HG03045 (cell line): ENCODE results near the gene RGS11.
"Not testable (repeated sequence)": the region's sequence is repeated elsewhere in the genome, so short reads cannot be mapped to it uniquely, and the experiment has no call there.

Experiments
- ATAC-seq: cut with Tn5 transposase; IDR thresholded peaks from one replicate; pipeline ENCODE4 v1.9.1; 2021; ENCODE audit warnings: mild to moderate bottlenecking, moderate library complexity; ENCODE audit not compliant: unreplicated experiment

Gene RGS11

DNA sequence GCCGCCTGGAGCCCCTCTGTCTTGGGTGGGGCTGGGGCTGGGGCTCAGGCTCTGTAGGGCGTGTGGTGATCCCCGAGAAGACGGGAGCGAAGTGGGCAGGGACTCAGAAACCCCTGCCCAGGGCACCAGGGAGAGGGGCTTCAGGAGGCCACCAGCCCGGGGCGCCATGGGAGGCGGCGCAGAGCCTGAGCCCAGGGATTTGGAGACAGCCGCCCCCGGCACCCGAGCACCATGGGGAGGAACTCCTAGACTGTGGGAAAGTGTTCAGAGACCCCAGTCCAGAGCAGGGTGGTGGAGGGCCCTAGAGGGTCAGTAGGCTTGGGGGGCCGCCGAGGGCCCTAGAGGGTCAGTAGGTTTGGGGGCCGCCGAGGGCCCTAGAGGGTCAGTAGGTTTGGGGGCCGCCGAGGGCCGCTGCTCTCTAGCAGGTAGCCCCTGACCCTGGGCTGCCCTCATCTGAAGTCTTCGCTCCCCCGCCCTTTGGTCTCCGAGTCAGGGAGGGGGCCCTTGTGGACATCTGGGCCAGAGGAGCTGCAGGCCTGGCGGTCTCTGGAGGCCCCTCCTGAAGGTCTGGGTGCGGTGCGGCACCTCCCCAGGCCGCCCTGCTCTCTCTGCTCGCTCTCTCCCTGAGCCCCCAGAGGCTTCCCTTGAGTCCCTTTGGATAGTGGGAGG is 5.4 kb upstream of the RGS11 start:
- no peak for ATAC-seq

DNA sequence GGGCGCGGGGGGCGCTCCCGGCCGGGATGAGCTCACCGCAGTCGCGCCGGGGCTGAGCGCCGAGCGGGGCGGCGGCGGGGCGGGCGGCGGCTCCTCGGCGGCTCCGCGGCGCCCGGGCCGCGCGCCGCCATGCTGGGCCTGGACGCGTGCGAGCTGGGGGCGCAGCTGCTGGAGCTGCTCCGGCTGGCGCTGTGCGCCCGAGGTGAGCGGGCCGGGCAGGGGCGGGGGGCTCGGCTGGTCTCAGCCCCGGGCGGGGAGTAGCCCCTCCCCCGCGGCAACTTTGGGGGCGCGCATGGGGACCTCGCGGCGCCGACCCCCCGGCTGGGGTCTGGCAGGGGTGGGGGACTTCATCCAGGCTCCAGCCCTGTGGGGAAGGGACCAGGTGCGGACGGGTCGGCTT is 4.8 kb upstream of the RGS11 start, which contains the start of gene ARHGDIG:
Gene ARHGDIG (plus strand): TSS at position 40 of the 400 bp plus-strand sequence. CDS start 90 bp downstream, at position 130.
- ATAC-seq, result no peak

DNA sequence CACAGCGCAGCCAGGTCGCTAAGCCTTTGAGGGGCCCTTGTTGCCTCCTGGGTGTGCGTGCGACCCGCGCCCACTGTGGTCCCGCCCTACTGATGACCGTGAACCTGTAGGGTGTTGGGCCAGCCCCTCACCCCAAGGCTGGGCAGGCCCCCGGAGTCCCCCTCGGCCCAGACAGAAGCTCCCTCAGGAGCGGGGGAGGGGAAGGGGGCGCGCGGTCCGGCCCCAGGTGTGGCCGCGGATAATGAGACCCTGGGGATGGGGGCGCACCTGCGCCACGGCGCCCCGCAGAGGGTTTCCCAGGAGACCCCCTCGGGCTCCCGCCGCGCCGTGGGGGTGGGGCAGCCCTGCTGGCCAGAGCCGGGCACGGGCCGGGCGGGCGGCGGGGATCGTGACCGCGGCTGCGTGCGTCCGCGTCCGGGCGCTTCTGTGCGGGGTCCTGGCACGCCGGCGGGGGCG is 4.3 kb upstream of the RGS11 start:
- ATAC-seq, result no peak

DNA sequence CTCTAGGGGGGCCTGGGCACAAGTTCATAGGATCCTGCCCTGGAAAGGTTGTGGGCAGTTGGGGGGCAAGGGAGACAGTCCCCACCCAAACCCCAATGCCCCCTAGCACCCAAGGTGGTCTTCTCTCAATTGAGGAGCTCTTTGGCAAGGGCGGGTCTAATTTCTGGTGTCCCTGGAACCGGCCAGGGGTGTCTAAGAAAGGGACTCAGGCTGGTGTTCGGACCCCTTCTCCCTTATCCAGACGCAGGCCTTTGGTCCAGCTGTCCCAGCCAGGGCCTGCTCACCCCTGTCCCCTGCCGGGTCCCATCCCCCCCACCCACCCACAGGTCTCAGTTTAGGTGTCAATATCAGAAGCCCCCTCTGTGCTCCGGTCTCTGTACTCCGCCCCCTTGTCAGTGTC is 3.8 kb upstream of the RGS11 start:
- ATAC-seq, result no peak

DNA sequence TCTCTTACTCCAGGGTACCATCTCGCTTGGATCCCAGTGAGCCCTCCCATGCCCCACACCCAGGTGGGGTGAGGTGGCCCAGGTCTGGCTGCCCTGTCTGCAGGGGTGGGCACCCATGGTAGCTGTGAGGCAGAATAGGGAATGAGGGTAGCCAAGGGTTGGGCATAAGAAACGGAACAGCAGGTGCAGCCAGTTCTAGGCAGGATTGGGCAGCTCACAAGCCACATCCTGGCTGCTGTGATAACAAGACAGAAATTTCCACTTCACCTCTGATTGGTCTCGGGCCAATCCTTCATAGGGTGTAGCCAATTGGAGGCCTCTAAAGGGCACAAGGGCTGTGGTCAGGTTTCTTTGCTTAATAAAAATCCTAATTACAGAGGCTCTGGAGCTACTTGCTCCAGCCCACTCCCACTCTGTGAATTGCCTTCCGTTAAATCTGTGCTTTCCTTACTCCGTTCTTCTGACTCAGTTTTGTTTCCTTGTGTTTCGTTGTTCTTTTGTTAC is 3.2 kb upstream of the RGS11 start:
- no peak for ATAC-seq

DNA sequence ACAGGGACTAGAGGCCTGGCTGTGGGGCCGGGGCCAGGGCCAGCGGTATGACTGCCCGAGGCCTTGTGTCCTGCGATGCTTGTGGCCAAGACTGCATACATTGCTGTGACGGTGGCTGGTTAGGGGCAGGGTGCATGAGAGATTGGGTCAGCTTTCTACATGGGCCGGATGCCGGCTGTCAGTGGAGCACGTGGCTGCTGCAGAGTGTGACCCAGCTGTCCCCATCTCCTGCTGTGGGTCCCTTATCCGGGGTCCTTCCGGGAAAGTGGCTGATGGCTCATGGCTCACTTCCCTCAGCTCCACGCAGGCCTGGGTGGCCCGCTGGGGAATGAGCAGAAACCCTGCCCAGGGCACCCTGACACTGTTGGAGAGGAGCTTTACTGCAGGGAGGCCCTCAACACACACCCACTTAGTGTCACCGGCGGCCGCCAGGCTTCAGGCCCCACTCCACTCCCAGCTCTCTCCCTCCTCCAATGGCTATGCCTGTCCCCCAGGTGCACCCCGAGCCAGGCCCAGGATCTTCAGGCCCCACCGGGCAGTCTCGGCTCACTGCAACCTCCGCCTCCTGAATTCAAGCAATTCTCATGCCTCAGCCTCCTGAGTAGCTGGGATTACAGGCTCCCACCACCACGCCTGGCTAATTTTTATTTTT is 808 bp upstream of the RGS11 start:
- no peak for ATAC-seq

DNA sequence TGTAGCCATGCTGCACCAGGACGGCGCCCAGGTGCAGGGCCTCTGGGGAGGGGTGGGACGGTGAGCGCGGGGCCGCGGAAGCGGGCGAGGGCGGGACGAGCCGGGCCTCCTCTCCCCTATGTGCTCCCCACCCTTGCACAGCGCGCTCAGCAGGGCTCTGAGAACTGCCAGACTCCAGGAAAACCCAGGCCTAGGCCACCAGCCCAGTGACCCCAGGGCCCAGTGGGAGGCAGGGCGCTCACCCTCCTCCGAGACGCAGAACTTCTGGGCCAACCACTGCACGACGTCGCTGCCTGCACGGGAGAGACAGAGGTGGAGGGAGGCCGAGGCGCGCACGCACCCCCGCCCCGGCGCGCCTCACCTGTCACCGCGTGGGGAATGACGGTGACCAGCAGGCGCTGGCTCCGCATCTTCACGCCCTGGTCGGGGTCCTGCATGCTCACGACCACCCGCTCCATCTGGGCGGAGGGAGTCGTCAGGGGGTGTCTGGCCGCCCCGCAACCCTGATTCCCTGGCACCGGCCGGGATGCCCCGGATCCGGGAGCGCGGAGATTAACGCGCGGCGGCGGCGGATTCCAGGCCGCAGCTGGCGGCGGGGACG is 603 bp downstream of the RGS11 start:
- no peak for ATAC-seq

DNA sequence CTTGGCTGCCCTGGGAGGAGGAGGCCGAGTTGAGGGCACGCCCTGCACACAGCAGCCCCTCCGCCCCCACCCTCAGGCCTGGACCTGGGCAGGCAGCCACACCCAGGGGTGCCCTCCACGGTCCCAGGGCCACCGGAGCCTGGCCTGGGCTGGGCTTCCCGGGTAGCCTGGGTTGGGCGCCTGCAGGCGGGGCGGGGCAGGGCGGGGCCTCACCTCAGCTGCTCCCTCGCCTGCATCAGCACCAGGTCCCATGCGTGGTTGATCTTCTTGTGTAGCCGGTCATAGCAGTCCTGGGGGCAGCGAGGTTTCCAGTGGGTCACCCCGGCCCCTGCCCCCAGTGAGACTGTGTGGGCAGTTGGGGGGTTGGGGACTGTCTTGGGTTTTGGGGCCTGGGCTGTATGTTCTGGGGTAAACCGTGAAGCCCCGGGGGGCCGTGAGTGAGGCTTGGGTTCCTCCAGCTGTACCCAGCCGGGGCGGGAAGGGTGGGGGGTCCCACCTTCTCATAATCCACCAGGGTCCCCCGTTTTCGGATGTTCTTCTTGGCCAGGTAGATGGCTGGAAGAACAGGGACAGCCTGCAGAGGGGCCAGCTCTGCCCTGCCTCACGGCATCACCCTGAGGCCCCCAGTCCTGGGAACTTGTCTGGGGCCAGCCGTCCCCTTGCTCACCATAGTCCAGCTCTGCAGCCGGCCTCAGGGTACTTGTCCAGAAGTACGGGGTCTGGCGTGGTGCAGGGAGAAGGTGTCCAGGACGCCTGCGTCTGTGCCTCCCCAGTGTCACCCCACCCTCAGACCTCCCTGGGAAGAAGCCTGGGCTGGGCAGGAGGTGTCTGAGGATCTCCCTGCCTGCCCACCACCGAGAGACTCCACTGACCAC is 2.0 kb downstream of the RGS11 start:
- no peak for ATAC-seq

DNA sequence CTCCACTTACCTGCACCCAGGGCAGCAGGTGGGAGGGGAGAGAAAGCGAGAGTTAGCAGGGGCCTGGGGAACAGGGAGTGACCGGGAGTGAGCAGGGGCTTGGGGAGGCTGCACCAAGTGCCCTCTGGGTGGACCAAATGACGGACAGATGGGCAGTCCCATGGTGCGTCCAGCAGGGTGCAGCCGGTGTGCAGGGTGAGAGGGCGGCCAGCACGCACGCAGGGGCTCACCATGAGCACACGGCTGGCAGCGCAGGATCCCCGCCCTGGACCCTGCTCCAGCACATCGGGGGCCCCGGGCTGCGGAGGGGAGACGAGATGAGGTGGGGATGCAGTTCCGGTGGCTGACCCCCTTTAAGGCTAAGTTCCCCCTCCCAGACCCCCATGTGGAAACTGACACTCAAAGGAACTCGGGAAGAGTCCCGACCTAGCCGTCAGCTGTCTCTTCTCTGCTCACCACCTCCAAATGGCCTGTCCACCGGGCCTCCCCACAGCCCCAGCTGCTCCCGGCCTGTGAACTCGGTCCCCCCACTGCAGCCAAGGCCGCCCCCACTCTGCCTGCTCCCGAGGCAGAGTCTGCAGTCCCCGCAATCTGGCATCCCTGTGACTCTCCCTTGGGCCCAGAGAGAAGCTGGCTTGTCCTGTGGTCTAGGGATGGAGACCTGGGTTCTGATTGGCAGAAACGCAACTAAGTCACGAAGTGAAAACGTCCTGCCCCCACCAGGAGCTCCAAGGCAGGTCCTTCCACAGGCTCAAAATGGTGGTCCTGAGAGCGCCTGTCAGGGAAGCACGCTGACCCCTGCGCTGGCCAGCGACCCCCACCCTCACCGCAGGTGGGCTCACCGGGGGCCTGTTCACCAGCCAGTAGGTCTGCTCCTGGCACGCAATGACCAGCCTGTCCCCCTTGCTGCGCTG is 2.9 kb downstream of the RGS11 start:
- ATAC-seq, result no peak

DNA sequence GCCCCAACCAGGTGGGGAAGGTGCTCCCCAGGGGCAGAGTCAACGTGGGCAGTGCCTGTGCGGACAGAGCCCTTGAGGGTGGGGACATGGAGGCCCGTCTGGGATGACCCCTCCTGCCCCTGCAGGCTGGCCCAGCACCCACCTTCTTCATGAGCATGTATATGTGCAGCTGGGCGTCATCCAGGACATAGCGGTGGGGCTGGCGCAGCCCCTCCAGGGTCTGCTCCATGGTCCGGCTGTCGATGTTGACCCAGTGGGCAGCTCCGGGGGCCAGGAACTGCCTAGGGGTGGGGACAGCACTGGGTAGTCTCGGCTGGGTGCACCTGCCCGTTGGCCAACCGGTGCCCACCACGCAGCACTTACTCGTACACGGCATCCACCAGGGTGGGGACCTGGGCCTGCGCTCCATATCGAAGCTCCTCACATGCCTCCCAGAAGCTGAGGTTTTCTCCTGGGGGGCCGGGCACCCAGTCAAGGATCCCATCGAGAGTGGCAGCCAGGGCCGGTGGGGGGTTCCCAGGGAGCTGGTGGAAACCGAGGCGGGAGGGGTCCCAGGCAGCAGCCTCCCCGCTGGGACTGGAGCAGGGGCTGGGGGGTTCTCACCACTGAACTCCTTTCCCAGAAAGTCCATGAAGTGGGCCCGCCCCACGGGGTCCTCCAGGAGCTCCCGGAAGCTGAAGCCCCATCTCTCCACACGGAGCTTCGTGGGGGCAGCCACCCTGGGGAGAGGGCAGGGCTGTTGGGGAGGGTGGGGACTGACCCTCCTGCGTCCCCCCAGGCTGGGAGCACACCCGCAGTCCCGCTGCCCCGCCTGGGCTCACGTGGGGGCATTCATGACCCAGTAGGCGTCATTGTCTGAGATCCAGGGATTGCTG is 5.1 kb downstream of the RGS11 start:
- no peak for ATAC-seq

DNA sequence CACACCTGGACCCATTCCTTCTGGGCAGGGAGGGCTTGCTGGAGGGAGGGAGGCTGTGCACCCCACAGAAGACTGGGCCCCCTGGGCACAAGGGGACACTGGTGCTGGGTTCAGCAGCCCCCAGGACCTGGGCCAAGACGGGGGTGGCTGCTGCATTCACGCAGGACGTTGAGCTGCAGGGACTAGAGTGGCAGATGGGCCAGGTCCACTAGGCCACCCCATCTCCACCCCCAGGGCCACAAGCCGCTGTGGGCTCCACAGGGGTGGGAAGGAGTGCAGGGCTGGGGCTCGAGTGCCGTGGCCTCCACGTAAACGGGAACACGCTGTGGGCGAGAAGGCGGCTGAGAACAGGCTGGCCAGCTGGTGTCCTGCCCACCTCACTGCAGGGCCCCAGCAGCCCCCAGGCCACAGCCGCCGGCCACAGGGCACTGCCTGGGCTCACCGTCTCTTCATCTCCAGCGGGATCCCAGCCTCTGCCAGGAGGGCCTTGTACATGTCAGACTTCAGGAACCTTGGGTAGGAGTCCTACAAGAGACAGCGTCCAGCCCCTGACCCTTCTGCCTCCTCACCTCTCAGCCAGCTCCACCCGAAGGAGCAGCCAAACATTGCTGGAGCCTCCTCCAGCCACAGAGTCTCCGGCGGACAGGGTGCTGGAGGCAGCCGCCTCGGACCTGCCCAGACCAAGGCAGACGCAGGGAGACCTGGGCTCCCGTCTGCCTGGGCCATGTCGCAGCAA is 6.5 kb downstream of the RGS11 start:
- no peak for ATAC-seq

DNA sequence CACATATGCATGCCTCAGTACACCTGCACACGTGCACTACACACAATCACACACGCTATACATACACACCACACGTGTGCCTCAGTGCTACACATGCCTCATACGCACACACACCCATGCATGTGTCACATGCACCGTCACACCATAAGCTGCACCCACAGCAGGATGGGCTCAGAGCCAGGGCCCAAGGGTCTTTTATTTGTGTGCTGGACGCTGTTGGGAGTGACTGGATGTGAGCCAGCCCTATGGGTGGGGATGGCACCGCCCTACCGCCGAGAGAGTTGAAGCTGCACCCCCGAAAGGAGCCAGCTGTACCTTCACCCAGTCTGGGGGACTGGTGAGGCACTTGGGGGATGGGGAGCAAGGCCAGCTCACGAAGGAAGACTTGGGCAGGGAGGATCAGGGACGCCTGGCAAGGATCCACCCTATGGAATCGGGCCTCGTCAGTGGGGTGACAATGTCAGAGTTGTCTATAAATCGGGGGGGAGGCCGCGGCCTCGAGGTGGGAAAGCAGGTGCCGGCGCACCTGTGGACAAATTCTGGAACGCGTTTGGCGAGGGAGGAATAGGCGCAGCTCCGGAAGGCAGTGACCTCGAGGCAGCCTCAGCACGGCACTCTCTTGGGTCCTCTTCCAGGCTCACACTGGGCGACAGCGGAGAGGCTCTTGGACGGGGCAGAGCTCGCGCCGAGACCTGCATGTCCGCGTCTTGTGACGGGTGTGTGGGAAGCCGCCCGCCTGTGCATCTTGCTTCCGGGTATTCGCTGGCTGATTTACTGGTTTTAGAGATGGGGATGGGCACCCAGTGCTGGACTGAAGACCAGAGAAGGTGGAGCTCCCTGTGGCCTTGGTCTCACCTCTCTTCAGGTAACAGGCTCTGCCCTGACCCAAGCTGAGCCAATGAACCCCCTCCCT is 7.3 kb downstream of the RGS11 start:
- no peak for ATAC-seq

DNA sequence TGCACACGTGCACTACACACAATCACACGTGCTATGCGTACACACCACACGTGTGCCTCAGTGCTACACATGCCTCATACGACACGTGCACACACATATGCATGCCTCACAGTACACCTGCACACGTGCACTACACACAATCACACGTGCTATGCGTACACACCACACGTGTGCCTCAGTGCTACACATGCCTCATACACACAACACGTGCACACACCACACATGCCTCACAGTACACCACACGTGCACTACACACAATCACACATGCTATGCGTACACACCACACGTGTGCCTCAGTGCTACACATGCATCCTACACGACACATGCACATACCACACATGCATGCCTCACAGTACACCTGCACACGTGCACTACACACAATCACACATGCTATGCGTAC is 8.2 kb downstream of the RGS11 start:
- not testable (repeated sequence) for ATAC-seq

DNA sequence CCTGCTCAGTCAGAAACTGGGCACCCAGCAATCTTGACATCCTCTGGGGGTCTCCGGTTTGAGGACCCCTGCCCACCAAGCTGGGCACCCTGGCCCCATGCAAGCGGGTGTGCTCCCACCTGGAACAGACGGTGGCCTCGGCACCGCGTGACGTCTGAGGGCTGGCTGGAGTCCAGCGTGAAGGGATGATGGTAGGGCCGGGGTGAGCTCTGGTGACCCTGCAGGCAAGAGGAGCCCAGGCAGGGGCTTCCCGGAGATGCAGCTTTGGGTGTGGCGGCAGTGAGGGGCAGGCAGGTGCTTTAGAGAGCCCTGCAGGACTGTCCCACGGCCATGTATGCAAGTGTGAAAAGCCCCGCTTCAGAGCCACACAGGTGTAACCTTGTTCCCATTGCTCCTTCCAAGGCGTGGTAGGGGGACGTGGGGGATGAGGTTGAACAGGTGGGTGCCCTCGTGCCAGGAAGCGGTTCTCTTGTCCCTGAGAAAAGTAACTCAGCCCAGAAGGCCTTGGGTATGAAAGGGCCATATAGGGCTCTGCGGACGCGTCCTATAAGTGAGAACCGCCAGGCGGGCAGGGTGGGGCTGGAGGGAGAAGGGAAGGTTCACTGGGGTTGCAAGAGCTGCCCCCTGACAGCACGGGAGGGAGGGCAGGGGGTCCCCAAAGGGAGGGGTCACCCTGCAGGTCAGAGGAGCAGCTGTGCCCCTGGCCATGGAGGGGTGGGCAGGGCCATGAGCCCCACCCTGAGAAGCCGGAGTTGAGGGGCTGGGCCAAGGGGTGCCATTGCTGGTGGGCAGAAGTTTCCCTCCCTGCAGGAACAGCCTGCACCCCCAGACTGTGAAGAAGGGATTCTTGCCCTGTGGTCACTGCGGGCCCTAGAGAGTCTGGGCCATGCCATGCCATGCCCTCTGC is 9.2 kb downstream of the RGS11 start:
- ATAC-seq, result no peak

DNA sequence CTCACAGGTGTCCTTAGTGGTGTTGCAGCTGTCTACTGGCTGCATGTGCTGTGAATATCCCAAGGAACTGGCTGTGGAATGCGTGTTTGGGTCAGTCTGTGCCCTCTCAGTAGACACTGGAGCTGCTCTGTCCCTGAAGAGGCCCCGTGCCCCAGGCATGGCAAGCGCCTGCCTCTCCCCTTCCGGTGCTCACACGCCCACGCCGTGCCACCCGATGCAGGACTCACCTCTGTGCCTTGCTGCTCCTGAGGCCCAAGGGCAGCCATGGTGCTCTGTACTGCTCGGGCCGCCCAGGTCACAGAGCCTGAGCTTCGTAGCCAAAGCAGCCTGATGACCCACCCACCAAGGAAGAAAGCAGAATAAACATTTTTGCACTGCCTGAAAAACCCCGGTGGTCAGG is 10.0 kb downstream of the RGS11 start:
- ATAC-seq, result no peak

DNA sequence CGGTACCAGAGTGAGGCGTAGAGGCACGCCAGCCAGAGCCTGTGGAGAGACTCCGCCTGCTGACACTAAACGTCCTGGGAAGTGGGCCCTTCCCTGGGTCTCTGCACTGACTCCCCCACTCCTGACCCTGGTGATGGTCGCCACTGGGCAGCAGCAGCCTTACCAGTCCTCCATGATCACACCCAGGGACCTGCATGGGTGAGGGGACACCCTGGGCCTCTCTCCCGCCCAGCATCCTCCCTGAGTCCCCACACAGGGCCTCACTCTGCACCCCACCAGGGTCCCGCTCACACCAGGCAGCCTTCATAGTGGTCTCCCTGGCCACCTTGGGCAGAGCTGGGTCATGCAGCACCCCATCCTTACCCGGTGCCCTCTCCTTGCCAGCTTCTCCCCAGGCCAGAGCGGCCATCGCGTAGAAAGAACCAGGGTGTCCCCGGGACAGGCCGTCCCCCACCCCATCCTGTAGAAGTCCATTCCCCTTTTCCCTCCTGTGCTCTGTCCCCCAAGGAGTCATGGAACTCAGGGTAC is 10.7 kb downstream of the RGS11 start:
- no peak for ATAC-seq
